H1 (cell line): ENCODE data around the gene RBFA. TPM values are rescaled to one million over a fixed set of nuclear protein-coding genes. Genes with fewer than 3 reads are reported as not detected.
A peak's percentile ranks its signal among the peaks of the same experiment; 100 is the strongest.

ENCODE experiments used
- CTCF ChIA-PET: fragments of 300-600 bp; sonication (Branson Sonifier 250); formaldehyde crosslinking; loops from one replicate; lab custom pipeline; 2021; ENCODE audit not compliant: partially characterized antibody; lab: Charles Lee
- POLR2A ChIA-PET: fragments of 300-600 bp; sonication (Branson Sonifier 250); formaldehyde crosslinking; loops from one replicate; lab custom pipeline; 2021; ENCODE audit warnings: inconsistent platforms; ENCODE audit not compliant: partially characterized antibody; lab: Charles Lee
- DNase-seq, 2 experiments: peaks; one replicate each; pipeline versions ENCODE4 v3.0.0 to v3.0.0-alpha.2; 2010 to 2022; ENCODE audit warnings: low spot score in 2 of 2, low read depth in 1 of 2, mixed read lengths in 1 of 2
- FAIRE-seq: peaks from 2 replicates; lab custom pipeline; 2011; peaks lifted over from hg19 to GRCh38; lab: Jason Lieb, UNC
- H2AFZ ChIP-seq: 2 replicates; pipeline ENCODE4 v1.8.1; 2012; ENCODE audit warnings: low read length, inconsistent platforms
- H2AK5ac ChIP-seq: 2 replicates; pipeline ENCODE4 v1.6.1; 2013; ENCODE audit warnings: low read depth, low read length
- H2BK120ac ChIP-seq: replicated peaks from 2 replicates; pipeline ENCODE3; 2013; ENCODE audit warnings: low read depth, low read length, inconsistent platforms
- H2BK12ac ChIP-seq: 2 replicates; pipeline ENCODE4 v1.6.1; 2013; ENCODE audit warnings: low read depth, low read length
- H2BK15ac ChIP-seq: 2 replicates; pipeline ENCODE4 v1.6.1; 2013; ENCODE audit warnings: low read length
- H2BK20ac ChIP-seq: 2 replicates; pipeline ENCODE4 v1.6.1; 2013; ENCODE audit warnings: low read length
- H2BK5ac ChIP-seq: 2 replicates; pipeline ENCODE4 v1.6.1; 2013; ENCODE audit warnings: low read depth, low read length
- H3K14ac ChIP-seq: 2 replicates; pipeline ENCODE4 v1.6.1; 2013; ENCODE audit warnings: inconsistent platforms; ENCODE audit not compliant: insufficient read length
- H3K18ac ChIP-seq: 2 replicates; pipeline ENCODE4 v1.6.1; 2013; ENCODE audit warnings: low read length; ENCODE audit errors: extremely low read depth
- H3K23ac ChIP-seq: 2 replicates; pipeline ENCODE4 v1.6.1; 2013; ENCODE audit warnings: inconsistent platforms; ENCODE audit not compliant: insufficient read length
- H3K23me2 ChIP-seq: 2 replicates; pipeline ENCODE4 v1.6.1; 2013; ENCODE audit warnings: low read depth, low read length
- H3K27ac ChIP-seq: 2 replicates; pipeline ENCODE4 v1.6.1; 2011; ENCODE audit warnings: low read depth, low read length, inconsistent platforms
- H3K27me3 ChIP-seq, 4 experiments: replicated peaks in 1 of 4; 1 replicate in 1 of 4; 2 replicates in 3 of 4; pipeline versions ENCODE4 v1.6.1 to v1.8.1; 2011 to 2013; ENCODE audit warnings: low read length in 3 of 4, mild to moderate bottlenecking in 3 of 4, inconsistent platforms in 2 of 4, mixed read lengths in 2 of 4, moderate library complexity in 1 of 4; ENCODE audit not compliant: control insufficient read depth in 3 of 4, insufficient read depth in 3 of 4; ENCODE audit errors: extremely low read depth in 1 of 4
- H3K36me3 ChIP-seq, 4 experiments: 2 replicates each; pipeline versions ENCODE4 v1.6.1 to v1.8.1; 2011 to 2013; ENCODE audit warnings: mild to moderate bottlenecking in 4 of 4, low read length in 3 of 4, moderate library complexity in 2 of 4, control low read depth in 1 of 4, inconsistent platforms in 1 of 4; ENCODE audit not compliant: insufficient read depth in 4 of 4, control insufficient read depth in 2 of 4
- H3K4ac ChIP-seq: replicated peaks from 2 replicates; pipeline ENCODE3; 2013; ENCODE audit warnings: low read length, low read depth, mixed read lengths, inconsistent platforms; ENCODE audit not compliant: insufficient read length
- H3K4me1 ChIP-seq, 4 experiments: replicated peaks in 1 of 4; 1 replicate in 1 of 4; 2 replicates in 3 of 4; pipeline versions ENCODE4 v1.6.1 to v1.8.1; 2011 to 2013; ENCODE audit warnings: low read length in 3 of 4, inconsistent platforms in 2 of 4, mixed read lengths in 1 of 4; ENCODE audit not compliant: insufficient read depth in 4 of 4, control insufficient read depth in 3 of 4
- H3K4me2 ChIP-seq, 2 experiments: 2 replicates each; pipeline versions ENCODE4 v1.6.1 to v1.8.1; 2011 to 2013; ENCODE audit warnings: low read depth in 2 of 2, low read length in 2 of 2, control low read depth in 1 of 2, inconsistent platforms in 1 of 2, mild to moderate bottlenecking in 1 of 2; ENCODE audit not compliant: insufficient read depth in 1 of 2
- H3K4me3 ChIP-seq, 4 experiments: fragments of 200-600, 300-600 bp in 1 of 4; sonication (generic), shearing (Covaris generic), sonication (Bioruptor Twin) in 1 of 4; 2 replicates each; pipeline versions ENCODE4 v1.5.1 to v1.8.1; 2011 to 2016; ENCODE audit warnings: low read length in 4 of 4, low read depth in 3 of 4, control low read depth in 2 of 4, inconsistent platforms in 2 of 4, mild to moderate bottlenecking in 2 of 4, mixed read lengths in 1 of 4, moderate library complexity in 1 of 4; ENCODE audit not compliant: insufficient read depth in 2 of 4; ENCODE audit errors: extremely low read depth in 1 of 4
- H3K56ac ChIP-seq: replicated peaks from 2 replicates; pipeline ENCODE3; 2013; ENCODE audit warnings: low read depth, mild to moderate bottlenecking, mixed read lengths, low read length, inconsistent platforms; ENCODE audit not compliant: insufficient read length
- H3K79me1 ChIP-seq: 2 replicates; pipeline ENCODE4 v1.6.1; 2013; ENCODE audit warnings: low read depth, low read length, control low read depth
- H3K79me2 ChIP-seq, 2 experiments: 2 replicates each; pipeline versions ENCODE4 v1.6.1 to v1.8.1; 2012 to 2013; ENCODE audit warnings: low read length in 2 of 2, mild to moderate bottlenecking in 2 of 2, inconsistent platforms in 1 of 2; ENCODE audit not compliant: insufficient read depth in 2 of 2, control insufficient read depth in 1 of 2
- H3K9ac ChIP-seq, 4 experiments: replicated peaks in 1 of 4; 1 replicate in 1 of 4; 2 replicates in 3 of 4; pipeline versions ENCODE4 v1.6.1 to v1.8.1; 2011 to 2013; ENCODE audit warnings: low read depth in 3 of 4, low read length in 3 of 4, control low read depth in 2 of 4, mild to moderate bottlenecking in 2 of 4, moderate library complexity in 2 of 4, inconsistent platforms in 1 of 4; ENCODE audit errors: extremely low read depth in 1 of 4
- H3K9me3 ChIP-seq, 2 experiments: 2 replicates each; pipeline versions ENCODE4 v1.6.1 to v1.8.1; 2012 to 2013; ENCODE audit warnings: mild to moderate bottlenecking in 2 of 2, moderate library complexity in 2 of 2, control low read depth in 1 of 2, inconsistent platforms in 1 of 2, low read depth in 1 of 2, low read length in 1 of 2, mixed read lengths in 1 of 2; ENCODE audit not compliant: insufficient read depth in 2 of 2
- H4K20me1 ChIP-seq, 2 experiments: replicated peaks in 1 of 2; 2 replicates each; pipeline versions ENCODE3 to v1.8.1; 2011 to 2013; ENCODE audit warnings: inconsistent platforms in 2 of 2, low read length in 2 of 2, mild to moderate bottlenecking in 1 of 2; ENCODE audit not compliant: insufficient read depth in 2 of 2, control insufficient read depth in 1 of 2
- H4K5ac ChIP-seq: 2 replicates; pipeline ENCODE4 v1.6.1; 2013; ENCODE audit warnings: low read length, low read depth, mixed read lengths, inconsistent platforms; ENCODE audit not compliant: insufficient read length
- H4K8ac ChIP-seq: 2 replicates; pipeline ENCODE4 v1.8.0; 2013; ENCODE audit warnings: mild to moderate bottlenecking, moderate library complexity, low read length, inconsistent platforms; ENCODE audit not compliant: insufficient read depth; ENCODE audit errors: extremely low read depth
- H4K91ac ChIP-seq: replicated peaks from 2 replicates; pipeline ENCODE3; 2013; ENCODE audit warnings: low read length, mixed read lengths, inconsistent platforms; ENCODE audit not compliant: insufficient read length
- BACH1 ChIP-seq: IDR thresholded peaks from 2 replicates; pipeline ENCODE4 v1.6.1; 2012; ENCODE audit warnings: low read length, improper control_type of control experiment
- BRCA1 ChIP-seq: IDR thresholded peaks from 2 replicates; pipeline ENCODE4 v1.6.1; 2012; ENCODE audit warnings: low read depth, low read length, improper control_type of control experiment
- HDAC2 ChIP-seq, 2 experiments: fragments of 300-600 bp in 1 of 2; sonication (generic) in 1 of 2; IDR thresholded peaks; 2 replicates each; pipeline ENCODE4 v1.6.1; 2011 to 2012; ENCODE audit warnings: low read depth in 2 of 2, low read length in 2 of 2, mild to moderate bottlenecking in 2 of 2, moderate library complexity in 2 of 2, borderline replicate concordance in 1 of 2, inconsistent platforms in 1 of 2
- SIRT6 ChIP-seq: IDR thresholded peaks from one replicate; pipeline ENCODE4 v1.7.1; 2012; ENCODE audit warnings: low read length, inconsistent platforms
- TAF7 ChIP-seq: optimal IDR thresholded peaks from 2 replicates; pipeline ENCODE3; 2011; ENCODE audit warnings: low read depth, mild to moderate bottlenecking, inconsistent platforms, low read length, moderate library complexity, borderline replicate concordance
- WGBS, 2 experiments: shearing (Covaris generic) in 1 of 2; methylation state at CpG; one replicate each; pipeline versions ENCODE4 v1.1.6 to v1.1.7; 2013 to 2015; ENCODE audit warnings: low lambda C conversion rate in 2 of 2, mixed read lengths in 2 of 2, inconsistent platforms in 1 of 2, low coverage in 1 of 2, missing lambda C conversion rate in 1 of 2; ENCODE audit not compliant: insufficient replicate concordance in 2 of 2, insufficient coverage in 1 of 2, insufficient read length in 1 of 2; ENCODE audit errors: extremely low coverage in 1 of 2, missing lambda C conversion rate in 1 of 2; 5-methylcytosine and 5-hydroxymethylcytosine counted together
- polyA plus RNA-seq, 7 experiments: library from polyadenylated mRNA; depleted of rRNA in 3 of 7; stranded (reverse) in 5 of 7; unstranded in 2 of 7; fragments of >200 nt in 5 of 7; fragments of 200-250 nt in 2 of 7; gene quantifications; 1 replicate in 5 of 7; 2 replicates in 1 of 7; 4 replicates in 1 of 7; pipeline versions ENCODE4 v1.2.1 to v1.2.3, GENCODE V29; 2011 to 2013; ENCODE audit warnings: missing spikeins in 2 of 7, mixed read lengths in 2 of 7
- total RNA-seq: library from RNA; stranded (reverse); fragmentation: NEBNext Ultra II Directional; extraction: Animal tissue kit (Norgen Biotek cat#: 25700); gene quantifications from 2 replicates; pipeline ENCODE4 v1.2.1, GENCODE V29; 2021
- TF ChIP-seq, protein P1 (sequence below): IDR thresholded peaks from 2 replicates; pipeline ENCODE4 v1.6.1; 2012; ENCODE audit warnings: inconsistent platforms

RBFA gene
- total and polyA plus RNA-seq, 2 of the 8 experiments (the other 6 are each of a cell fraction or from before 2014, with no cell fraction given): 19.2 to 29.5 TPM

DNA sequence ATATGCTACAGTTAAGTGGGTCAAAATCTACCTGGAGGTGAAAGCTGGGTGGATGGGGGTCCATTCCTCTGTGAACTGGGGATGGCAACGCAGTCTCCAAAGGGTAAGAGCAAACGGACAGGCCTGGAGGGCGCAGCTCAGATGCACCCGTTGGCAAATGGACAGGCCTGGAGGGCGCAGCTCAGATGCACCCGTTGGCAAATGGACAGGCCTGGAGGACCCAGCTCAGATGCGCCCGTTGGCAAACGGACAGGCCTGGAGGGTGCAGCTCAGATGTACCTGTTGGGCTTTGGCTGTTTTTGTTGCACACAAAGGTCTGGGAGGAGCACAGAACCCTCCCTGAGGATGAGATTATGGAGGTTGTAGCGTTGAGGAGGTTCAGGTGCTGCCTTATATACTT is 33.7 kb downstream of the RBFA start:
- H4K91ac ChIP-seq: no peak overlapping the region
- H3K23ac ChIP-seq: no peak overlapping the region
- H3K79me2 ChIP-seq: no peaks in the 10 kb centered on the region
- H3K4me1 ChIP-seq: no peaks in the 10 kb centered on the region
- WGBS, 2 experiments: 87% methylated on average over 10 of the region's 10 CpGs; no CpG with 5 or more reads in 1 of the 2 experiments
- 0 out of 7 replicates have a peak, but pooled peaks cover 0 to 4% (median 0%) of the 10 kb centered on the region in 4 experiments for H3K27me3 ChIP-seq
- FAIRE-seq: no peak
- no peak overlapping the region for H4K5ac ChIP-seq
- no peak overlapping the region for H2BK5ac ChIP-seq
- no peak overlapping the region for H2BK12ac ChIP-seq
- H3K4me3 ChIP-seq: no peak overlapping the region
- no peaks in the 10 kb centered on the region for H3K23me2 ChIP-seq
- H3K79me1 ChIP-seq: no peaks in the 10 kb centered on the region
- H4K20me1 ChIP-seq: no peaks in the 10 kb centered on the region
- H3K27ac ChIP-seq: no peak overlapping the region
- ChIA-PET CTCF (no interaction called here), POLR2A (interaction anchor here (0.8 to 2.2 kb wide), 2 partner anchors 14 to 42 kb away, joined by 3 to 8 read pairs; no protein-coding TSS in a partner anchor)
- TF ChIP-seq BRCA1 (no peak), HDAC2 (IDR thresholded peaks at IDR 0.05; ENCODE audit: borderline replicate concordance in 1 of 2, low read depth in 2 of 2, low read length in 2 of 2) (no peak), SIRT6 (no peak), TAF7 (no peak), BACH1 (no peak)
- TF ChIP-seq, protein P1, sequence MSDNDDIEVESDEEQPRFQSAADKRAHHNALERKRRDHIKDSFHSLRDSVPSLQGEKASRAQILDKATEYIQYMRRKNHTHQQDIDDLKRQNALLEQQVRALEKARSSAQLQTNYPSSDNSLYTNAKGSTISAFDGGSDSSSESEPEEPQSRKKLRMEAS: no peak
- no peak overlapping the region for H3K14ac ChIP-seq
- no peak overlapping the region for H3K4me2 ChIP-seq
- no peak overlapping the region for H3K56ac ChIP-seq
- no peak overlapping the region for H4K8ac ChIP-seq
- H2BK15ac ChIP-seq: no peak overlapping the region
- H3K9ac ChIP-seq: no peak overlapping the region
- no peak overlapping the region for H3K18ac ChIP-seq
- no peaks in the 10 kb centered on the region for H3K36me3 ChIP-seq
- no peak overlapping the region for H2AFZ ChIP-seq
- H2AK5ac ChIP-seq: no peak overlapping the region
- H3K9me3 ChIP-seq: peaks cover 5 to 6% of the 10 kb centered on the region in 2 experiments; a peak in 2 of 4 replicates
- H3K4ac ChIP-seq: no peak overlapping the region
- no peak overlapping the region for H2BK120ac ChIP-seq
- no peak overlapping the region for H2BK20ac ChIP-seq
- peak in 1 of 2 experiments; percentile 24 for DNase-seq
